HCT116 (cell line): ENCODE data around the gene SPOP. TPM values are rescaled to one million over a fixed set of nuclear protein-coding genes. Genes with fewer than 3 reads are reported as not detected.
A peak's percentile ranks its signal among the peaks of the same experiment; 100 is the strongest.

Experiments used
- ATAC-seq: fragments of 200-7000 bp; cut with Tn5 transposase; 2 replicates; pipeline ENCODE4 v1.9.1; 2020; ENCODE audit warnings: mild to moderate bottlenecking, moderate library complexity
- BruUV-seq: library from RNA; stranded (reverse); fragments of 400-500 nt; replicated peaks from 2 replicates; lab custom pipeline; 2021; lab: Mats Ljungman, UMichigan
- CTCF ChIA-PET: fragments of 300-600 bp; sonication (Branson Sonifier 250); formaldehyde crosslinking; loops from one replicate; lab custom pipeline; 2021; ENCODE audit warnings: antibody characterized with exemption; lab: Charles Lee
- POLR2A ChIA-PET: fragments of 300-600, 350-600 bp; sonication (Branson Sonifier 250); formaldehyde crosslinking; loops from one replicate; lab custom pipeline; 2021; ENCODE audit warnings: antibody characterized with exemption; lab: Charles Lee
- RAD21 ChIA-PET, 2 experiments: fragments of 300-600 bp; sonication (Branson Sonifier 250); formaldehyde crosslinking; loops; one replicate each; lab custom pipeline; 2023; ENCODE audit warnings: low total read pairs in 2 of 2; ENCODE audit not compliant: uncharacterized antibody in 2 of 2, unreplicated experiment in 2 of 2, low non-redundant PET in 1 of 2; lab: Charles Lee
- DNase-seq: peaks from one replicate; pipeline ENCODE4 v3.0.0-alpha.2; 2010; ENCODE audit warnings: low read depth, low spot score
- H2AFZ ChIP-seq: fragments of 200-600 bp; shearing (Covaris generic), sonication (generic); 2 replicates; pipeline ENCODE4 v1.6.1; 2017; ENCODE audit warnings: low read depth, mixed run types, mixed read lengths, antibody characterized with exemption, low read length; ENCODE audit not compliant: poor library complexity, severe bottlenecking
- H3K27ac ChIP-seq: 2 replicates; pipeline ENCODE4 v1.5.1; 2012; ENCODE audit warnings: low read depth, low read length
- H3K27me3 ChIP-seq: fragments of 200-600 bp; sonication (generic); 2 replicates; pipeline ENCODE4 v1.6.1; 2016; ENCODE audit warnings: mixed run types, low read length, mixed read lengths; ENCODE audit not compliant: insufficient read depth
- H3K36me3 ChIP-seq, 2 experiments: fragments of 200-500 bp in 1 of 2; fragments of 200-600 bp in 1 of 2; sonication (Bioruptor generic) in 1 of 2; sonication (generic) in 1 of 2; 2 replicates each; pipeline versions ENCODE4 v1.5.1 to v1.6.1; 2014 to 2016; ENCODE audit warnings: low read length in 2 of 2, inconsistent platforms in 1 of 2, mixed read lengths in 1 of 2, mixed run types in 1 of 2; ENCODE audit not compliant: insufficient read depth in 2 of 2, control insufficient read depth in 1 of 2
- H3K4me1 ChIP-seq, 2 experiments: fragments of 200-600 bp in 1 of 2; sonication (generic) in 1 of 2; 2 replicates each; pipeline versions ENCODE4 v1.5.1 to v1.6.1; 2012 to 2017; ENCODE audit warnings: low read length in 2 of 2, inconsistent platforms in 1 of 2, mild to moderate bottlenecking in 1 of 2, mixed read lengths in 1 of 2, mixed run types in 1 of 2, moderate library complexity in 1 of 2; ENCODE audit not compliant: insufficient read depth in 2 of 2, control insufficient read depth in 1 of 2
- H3K4me2 ChIP-seq: fragments of 200-600 bp; sonication (generic); 2 replicates; pipeline ENCODE4 v1.6.1; 2017; ENCODE audit warnings: mixed run types, low read length, mixed read lengths
- H3K4me3 ChIP-seq, 2 experiments: fragments of 200-600 bp in 1 of 2; sonication (generic) in 1 of 2; replicated peaks in 1 of 2; 2 replicates each; pipeline ENCODE4 v1.5.1; 2011 to 2016; ENCODE audit warnings: low read length in 2 of 2, control low read depth in 1 of 2, low read depth in 1 of 2, mild to moderate bottlenecking in 1 of 2, mixed read lengths in 1 of 2, mixed run types in 1 of 2
- H3K79me2 ChIP-seq: fragments of 200-600 bp; sonication (generic); 2 replicates; pipeline ENCODE4 v1.6.1; 2017; ENCODE audit warnings: mild to moderate bottlenecking, mixed run types, low read length, moderate library complexity, mixed read lengths; ENCODE audit not compliant: insufficient read depth
- H3K9ac ChIP-seq: fragments of 200-600 bp; sonication (generic); 2 replicates; pipeline ENCODE4 v1.6.1; 2016; ENCODE audit warnings: low read length, mixed read lengths
- H3K9me2 ChIP-seq: fragments of 200-600 bp; sonication (generic), shearing (Covaris generic); 2 replicates; pipeline ENCODE4 v1.6.1; 2017; ENCODE audit warnings: mixed run types, mild to moderate bottlenecking, moderate library complexity; ENCODE audit not compliant: insufficient read depth
- H3K9me3 ChIP-seq, 2 experiments: fragments of 200-500 bp in 1 of 2; fragments of 200-600 bp in 1 of 2; sonication (Bioruptor generic) in 1 of 2; sonication (generic) in 1 of 2; 2 replicates each; pipeline ENCODE4 v1.6.1; 2014 to 2017; ENCODE audit warnings: low read length in 2 of 2, mixed read lengths in 2 of 2, inconsistent platforms in 1 of 2, low read depth in 1 of 2, mild to moderate bottlenecking in 1 of 2, mixed run types in 1 of 2, moderate library complexity in 1 of 2; ENCODE audit not compliant: control insufficient read depth in 1 of 2, insufficient read depth in 1 of 2
- H4K20me1 ChIP-seq: fragments of 200-600 bp; sonication (generic), shearing (Covaris generic); 2 replicates; pipeline ENCODE4 v1.6.1; 2017; ENCODE audit warnings: mixed run types, mild to moderate bottlenecking, moderate library complexity; ENCODE audit not compliant: insufficient read depth
- CBX3 ChIP-seq: IDR thresholded peaks from 2 replicates; pipeline ENCODE4 v1.6.1; 2012; ENCODE audit warnings: low read depth
- CEBPB ChIP-seq: IDR thresholded peaks from 2 replicates; pipeline ENCODE4 v1.6.1; 2012; ENCODE audit warnings: low read depth
- EGR1 ChIP-seq: IDR thresholded peaks from 2 replicates; pipeline ENCODE4 v1.6.1; 2012; ENCODE audit warnings: low read depth
- EZH2phosphoT487 ChIP-seq: fragments of 200-600 bp; IDR thresholded peaks from 2 replicates; pipeline ENCODE4 v1.6.1; 2018; ENCODE audit warnings: antibody characterized with exemption, borderline replicate concordance
- FOSL1 ChIP-seq: IDR thresholded peaks from 2 replicates; pipeline ENCODE4 v1.6.1; 2012; ENCODE audit warnings: low read depth
- POLR2A ChIP-seq: IDR thresholded peaks from 2 replicates; pipeline ENCODE4 v1.7.0; 2011; ENCODE audit warnings: borderline replicate concordance; ENCODE audit not compliant: insufficient read depth, insufficient read length; ENCODE audit errors: extremely low read depth
- POLR2AphosphoS5 ChIP-seq: IDR thresholded peaks from 2 replicates; pipeline ENCODE4 v1.6.1; 2011; ENCODE audit warnings: mild to moderate bottlenecking, low read depth, low read length, moderate library complexity
- RAD21 ChIP-seq: IDR thresholded peaks from 2 replicates; pipeline ENCODE4 v1.6.1; 2012; ENCODE audit warnings: low read depth, mild to moderate bottlenecking
- SIN3A ChIP-seq: IDR thresholded peaks from 2 replicates; pipeline ENCODE4 v1.6.1; 2012; ENCODE audit warnings: low read depth
- SP1 ChIP-seq: IDR thresholded peaks from 2 replicates; pipeline ENCODE4 v1.6.1; 2012; ENCODE audit warnings: low read depth
- ZFX ChIP-seq: fragments of 450-650 bp; IDR thresholded peaks from 2 replicates; pipeline ENCODE4 v1.6.1; 2017
- intact Hi-C: fragments of 100-400 bp; cut with micrococcal nuclease; formaldehyde crosslinking; loops from 2 replicates; pipeline ENCODE4 v1.10.0; 2022
- total RNA-seq: library from RNA; stranded (reverse); gene quantifications from one replicate; pipeline ENCODE4 v1.2.1, GENCODE V29; 2021; ENCODE audit not compliant: unreplicated experiment
- TF ChIP-seq, protein P1 (sequence below): IDR thresholded peaks from 2 replicates; pipeline ENCODE4 v1.6.1; 2012
- TF ChIP-seq, protein P2 (sequence below): IDR thresholded peaks from 2 replicates; pipeline ENCODE4 v1.6.1; 2012; ENCODE audit warnings: low read depth
- TF ChIP-seq, protein P3 (sequence below), 3 experiments: fragments of 200-600 bp in 1 of 3; sonication (generic) in 1 of 3; IDR thresholded peaks in 2 of 3; conservative IDR thresholded peaks in 1 of 3; 2 replicates each; pipeline ENCODE4 v1.5.1; 2012 to 2017; ENCODE audit warnings: low read depth in 2 of 3, low read length in 2 of 3, antibody characterized with exemption in 1 of 3, borderline replicate concordance in 1 of 3, control low read depth in 1 of 3, mild to moderate bottlenecking in 1 of 3, mixed read lengths in 1 of 3, mixed run types in 1 of 3, moderate library complexity in 1 of 3; ENCODE audit not compliant: insufficient read depth in 1 of 3

Gene SPOP
- total RNA-seq, 1 experiment from 2014 or later: 85.1 TPM

- H3K79me2 ChIP-seq: peaks cover 72% of the 10 kb centered on the region
- RAD21 ChIA-PET: no interaction called here
- TF ChIP-seq POLR2A (no peak), ZFX (no peak), POLR2AphosphoS5 (no peak), CBX3 (no peak)
- TF ChIP-seq, protein P1, sequence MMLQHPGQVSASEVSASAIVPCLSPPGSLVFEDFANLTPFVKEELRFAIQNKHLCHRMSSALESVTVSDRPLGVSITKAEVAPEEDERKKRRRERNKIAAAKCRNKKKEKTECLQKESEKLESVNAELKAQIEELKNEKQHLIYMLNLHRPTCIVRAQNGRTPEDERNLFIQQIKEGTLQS: no peak
Observed at GRCh38 chr17:49647256-49647585, 30.7 kb downstream of the SPOP start.

GRCh38 chr17:49646391-49647255 lies 31.3 kb downstream of the SPOP start:
- CTCF ChIA-PET: interaction anchor here (1.1 to 2.8 kb wide), 3 partner anchors 77 to 89 kb away, joined by 3 to 16 read pairs (median 5); no protein-coding TSS in a partner anchor
- RAD21 ChIA-PET: interaction anchor here (0.6 to 0.9 kb wide), 3 partner anchors 16 to 298 kb away, joined by 3 to 6 read pairs (median 4); no protein-coding TSS in a partner anchor
- H4K20me1 ChIP-seq: no peaks in the 10 kb centered on the region
- peak overlapping the region; percentile 46 for H3K9ac ChIP-seq
- peak overlapping the region; percentile 93 for H3K27ac ChIP-seq
- H2AFZ ChIP-seq: no peak overlapping the region
- no peaks in the 10 kb centered on the region for H3K9me3 ChIP-seq
- POLR2A ChIA-PET: interaction anchor here (0.6 to 2.0 kb wide), 10 partner anchors 9 to 117 kb away, joined by 3 to 8 read pairs (median 4); partner anchors contain the start of genes FAM117A and SPOP
- intact Hi-C loops: no loop called here
- H3K79me2 ChIP-seq: peaks cover 72% of the 10 kb centered on the region
- peaks cover 42 to 48% of the 10 kb centered on the region in 2 experiments for H3K4me1 ChIP-seq
- H3K9me2 ChIP-seq: no peaks in the 10 kb centered on the region
- no peaks in the 10 kb centered on the region for H3K27me3 ChIP-seq
- peak overlapping the region; percentile 29 to 49 for H3K4me3 ChIP-seq
- ATAC-seq (peak; percentile 92), DNase-seq (peak; percentile 68)
- H3K36me3 ChIP-seq: no peaks in the 10 kb centered on the region
- H3K4me2 ChIP-seq: peak overlapping the region; percentile 72
- no TSS peak for BruUV-seq
- TF ChIP-seq, protein P2, sequence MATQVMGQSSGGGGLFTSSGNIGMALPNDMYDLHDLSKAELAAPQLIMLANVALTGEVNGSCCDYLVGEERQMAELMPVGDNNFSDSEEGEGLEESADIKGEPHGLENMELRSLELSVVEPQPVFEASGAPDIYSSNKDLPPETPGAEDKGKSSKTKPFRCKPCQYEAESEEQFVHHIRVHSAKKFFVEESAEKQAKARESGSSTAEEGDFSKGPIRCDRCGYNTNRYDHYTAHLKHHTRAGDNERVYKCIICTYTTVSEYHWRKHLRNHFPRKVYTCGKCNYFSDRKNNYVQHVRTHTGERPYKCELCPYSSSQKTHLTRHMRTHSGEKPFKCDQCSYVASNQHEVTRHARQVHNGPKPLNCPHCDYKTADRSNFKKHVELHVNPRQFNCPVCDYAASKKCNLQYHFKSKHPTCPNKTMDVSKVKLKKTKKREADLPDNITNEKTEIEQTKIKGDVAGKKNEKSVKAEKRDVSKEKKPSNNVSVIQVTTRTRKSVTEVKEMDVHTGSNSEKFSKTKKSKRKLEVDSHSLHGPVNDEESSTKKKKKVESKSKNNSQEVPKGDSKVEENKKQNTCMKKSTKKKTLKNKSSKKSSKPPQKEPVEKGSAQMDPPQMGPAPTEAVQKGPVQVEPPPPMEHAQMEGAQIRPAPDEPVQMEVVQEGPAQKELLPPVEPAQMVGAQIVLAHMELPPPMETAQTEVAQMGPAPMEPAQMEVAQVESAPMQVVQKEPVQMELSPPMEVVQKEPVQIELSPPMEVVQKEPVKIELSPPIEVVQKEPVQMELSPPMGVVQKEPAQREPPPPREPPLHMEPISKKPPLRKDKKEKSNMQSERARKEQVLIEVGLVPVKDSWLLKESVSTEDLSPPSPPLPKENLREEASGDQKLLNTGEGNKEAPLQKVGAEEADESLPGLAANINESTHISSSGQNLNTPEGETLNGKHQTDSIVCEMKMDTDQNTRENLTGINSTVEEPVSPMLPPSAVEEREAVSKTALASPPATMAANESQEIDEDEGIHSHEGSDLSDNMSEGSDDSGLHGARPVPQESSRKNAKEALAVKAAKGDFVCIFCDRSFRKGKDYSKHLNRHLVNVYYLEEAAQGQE: no peak
- TF ChIP-seq SIN3A (peak; percentile 44; the same call in 1 of the 2 replicates), RAD21 (no peak), EZH2phosphoT487 (no peak), FOSL1 (peak; percentile 93), SP1 (peak; percentile 43), EGR1 (no peak), CEBPB (no peak; the same call in 1 of the 2 replicates)
- TF ChIP-seq, protein P3, sequence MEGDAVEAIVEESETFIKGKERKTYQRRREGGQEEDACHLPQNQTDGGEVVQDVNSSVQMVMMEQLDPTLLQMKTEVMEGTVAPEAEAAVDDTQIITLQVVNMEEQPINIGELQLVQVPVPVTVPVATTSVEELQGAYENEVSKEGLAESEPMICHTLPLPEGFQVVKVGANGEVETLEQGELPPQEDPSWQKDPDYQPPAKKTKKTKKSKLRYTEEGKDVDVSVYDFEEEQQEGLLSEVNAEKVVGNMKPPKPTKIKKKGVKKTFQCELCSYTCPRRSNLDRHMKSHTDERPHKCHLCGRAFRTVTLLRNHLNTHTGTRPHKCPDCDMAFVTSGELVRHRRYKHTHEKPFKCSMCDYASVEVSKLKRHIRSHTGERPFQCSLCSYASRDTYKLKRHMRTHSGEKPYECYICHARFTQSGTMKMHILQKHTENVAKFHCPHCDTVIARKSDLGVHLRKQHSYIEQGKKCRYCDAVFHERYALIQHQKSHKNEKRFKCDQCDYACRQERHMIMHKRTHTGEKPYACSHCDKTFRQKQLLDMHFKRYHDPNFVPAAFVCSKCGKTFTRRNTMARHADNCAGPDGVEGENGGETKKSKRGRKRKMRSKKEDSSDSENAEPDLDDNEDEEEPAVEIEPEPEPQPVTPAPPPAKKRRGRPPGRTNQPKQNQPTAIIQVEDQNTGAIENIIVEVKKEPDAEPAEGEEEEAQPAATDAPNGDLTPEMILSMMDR (IDR thresholded peaks at IDR 0.05 in 2 of 3, conservative IDR thresholded peaks at IDR 0.05 in 1 of 3; ENCODE audit: borderline replicate concordance in 1 of 3, insufficient read depth in 1 of 3, low read depth in 2 of 3, low read length in 2 of 3): no peak

More at GRCh38 chr17:49647256-49647585, 30.7 kb downstream of the SPOP start:
- no peaks in the 10 kb centered on the region for H3K27me3 ChIP-seq
- peak overlapping the region; percentile 29 to 49 for H3K4me3 ChIP-seq
- H3K27ac ChIP-seq: peak overlapping the region; percentile 93
- ATAC-seq (peak; percentile 69), DNase-seq (no peak)
- H3K4me1 ChIP-seq: peaks cover 42 to 48% of the 10 kb centered on the region in 2 experiments
- peak overlapping the region; percentile 72 for H3K4me2 ChIP-seq
- ChIA-PET POLR2A (interaction anchor here (0.5 to 2.0 kb wide), 8 partner anchors 10 to 117 kb away, joined by 3 to 8 read pairs (median 4); partner anchors contain the start of genes FAM117A and SPOP), CTCF (interaction anchor here (1.1 to 2.8 kb wide), 3 partner anchors 77 to 90 kb away, joined by 3 to 16 read pairs (median 5); no protein-coding TSS in a partner anchor)
- H3K9ac ChIP-seq: peak overlapping the region; percentile 46
- H4K20me1 ChIP-seq: no peaks in the 10 kb centered on the region
- no peak overlapping the region for H2AFZ ChIP-seq
- H3K9me3 ChIP-seq: no peaks in the 10 kb centered on the region
- intact Hi-C loops: no loop called here
- no peaks in the 10 kb centered on the region for H3K36me3 ChIP-seq
- H3K9me2 ChIP-seq: no peaks in the 10 kb centered on the region
- BruUV-seq: no TSS peak
